ENCODE data around the gene TAOK1.

TAOK1 gene

DNA sequence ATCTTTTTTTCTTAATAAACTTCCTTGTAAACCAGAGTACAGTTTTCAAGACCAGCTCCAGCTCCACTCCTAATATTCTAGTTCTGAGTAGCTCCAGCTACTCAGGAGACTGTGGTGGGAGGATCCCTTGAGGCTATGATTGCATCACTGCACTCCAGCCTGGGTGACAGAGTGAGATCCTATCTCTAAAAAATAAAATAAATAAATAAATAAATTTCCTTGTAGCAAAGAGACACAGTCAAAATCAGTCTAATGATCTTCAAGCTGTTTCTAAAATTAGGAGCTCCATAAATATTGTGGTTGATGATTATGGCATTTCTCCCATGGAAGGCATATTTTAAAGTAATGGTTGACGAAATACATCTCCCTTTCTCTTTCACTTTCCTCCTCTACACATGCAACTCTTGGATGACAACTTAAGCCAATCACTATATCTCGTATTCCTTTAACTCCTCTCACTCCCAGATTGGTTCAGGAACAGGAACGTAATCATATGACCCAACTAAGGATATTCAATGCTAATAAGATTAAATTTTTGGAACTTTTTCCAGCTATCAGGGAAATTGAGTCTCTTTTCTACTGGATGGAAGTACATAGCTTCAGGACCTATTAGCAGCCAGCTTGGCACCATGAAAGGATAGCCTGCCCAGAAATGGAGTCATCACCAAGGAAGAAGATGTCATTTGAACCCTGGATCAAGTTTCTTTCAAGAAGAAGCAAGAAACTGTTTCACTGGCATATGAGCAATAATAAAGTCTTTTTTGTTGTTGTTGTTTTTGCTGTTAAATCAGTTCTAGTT, 42.1 kb upstream of the TAOK1 start:
- Histone ChIP-seq H3K79me2 (ENCODE audit: insufficient read depth, low read length) (no peaks in the 10 kb centered on the region), H2AFZ (ENCODE audit: low read length) (no peak overlapping the region), H3K36me3 (ENCODE audit: insufficient read depth, low read length) (no peaks in the 10 kb centered on the region), H3K27me3 (ENCODE audit: insufficient read depth, low read length, poor library complexity, severe bottlenecking) (no peaks in the 10 kb centered on the region), H3K4me1 (ENCODE audit: insufficient read depth, low read length, poor library complexity, severe bottlenecking) (no peaks in the 10 kb centered on the region), H3K9me3 (ENCODE audit: insufficient read depth, low read depth, low read length) (no peaks in the 10 kb centered on the region), H3K4me2 (ENCODE audit: low read depth, low read length, poor library complexity, severe bottlenecking) (no peak overlapping the region), H3F3A (ENCODE audit: low read depth) (no peaks in the 10 kb centered on the region), H4K20me1 (ENCODE audit: insufficient read depth, low read length, poor library complexity, severe bottlenecking) (no peaks in the 10 kb centered on the region), H3K9me2 (replicated peaks; ENCODE audit: low read depth, low read length) (no peaks in the 10 kb centered on the region), H3K4me3 (ENCODE audit: low read length, poor library complexity, severe bottlenecking) (no peak overlapping the region), H3K9ac (ENCODE audit: low read depth, low read length, poor library complexity, severe bottlenecking) (no peak overlapping the region)
- no peak for TF ChIP-seq EZH2phosphoT487 (IDR thresholded peaks at IDR 0.05; ENCODE audit: borderline replicate concordance)
- TF ChIP-seq, protein P1, sequence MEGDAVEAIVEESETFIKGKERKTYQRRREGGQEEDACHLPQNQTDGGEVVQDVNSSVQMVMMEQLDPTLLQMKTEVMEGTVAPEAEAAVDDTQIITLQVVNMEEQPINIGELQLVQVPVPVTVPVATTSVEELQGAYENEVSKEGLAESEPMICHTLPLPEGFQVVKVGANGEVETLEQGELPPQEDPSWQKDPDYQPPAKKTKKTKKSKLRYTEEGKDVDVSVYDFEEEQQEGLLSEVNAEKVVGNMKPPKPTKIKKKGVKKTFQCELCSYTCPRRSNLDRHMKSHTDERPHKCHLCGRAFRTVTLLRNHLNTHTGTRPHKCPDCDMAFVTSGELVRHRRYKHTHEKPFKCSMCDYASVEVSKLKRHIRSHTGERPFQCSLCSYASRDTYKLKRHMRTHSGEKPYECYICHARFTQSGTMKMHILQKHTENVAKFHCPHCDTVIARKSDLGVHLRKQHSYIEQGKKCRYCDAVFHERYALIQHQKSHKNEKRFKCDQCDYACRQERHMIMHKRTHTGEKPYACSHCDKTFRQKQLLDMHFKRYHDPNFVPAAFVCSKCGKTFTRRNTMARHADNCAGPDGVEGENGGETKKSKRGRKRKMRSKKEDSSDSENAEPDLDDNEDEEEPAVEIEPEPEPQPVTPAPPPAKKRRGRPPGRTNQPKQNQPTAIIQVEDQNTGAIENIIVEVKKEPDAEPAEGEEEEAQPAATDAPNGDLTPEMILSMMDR (conservative IDR thresholded peaks at IDR 0.05; ENCODE audit: low read length): no peak

DNA sequence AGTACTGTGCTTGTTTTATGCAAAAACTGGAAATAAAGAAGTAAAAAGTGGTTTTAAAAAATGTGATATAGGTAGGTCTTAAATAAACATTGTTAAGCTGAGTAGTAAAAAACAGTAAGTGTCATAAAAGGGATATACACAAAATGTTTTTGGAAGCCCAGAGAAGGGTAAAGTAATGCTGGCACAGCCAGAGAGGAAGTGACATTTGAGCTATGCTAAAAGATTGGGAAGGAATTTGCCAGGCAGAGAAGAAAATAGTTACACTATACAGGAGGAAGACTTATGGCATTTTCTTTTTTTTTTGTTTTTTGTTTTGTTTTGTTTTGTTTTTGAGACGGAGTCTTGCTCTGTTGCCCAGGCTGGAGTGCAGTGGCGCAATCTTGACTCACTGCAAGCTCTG, 40.8 kb upstream of the TAOK1 start:
- no peak overlapping the region for H3K4me2 ChIP-seq (ENCODE audit: low read depth, low read length, poor library complexity, severe bottlenecking)
- H3K36me3 ChIP-seq (ENCODE audit: insufficient read depth, low read length): no peaks in the 10 kb centered on the region
- H3K79me2 ChIP-seq (ENCODE audit: insufficient read depth, low read length): no peaks in the 10 kb centered on the region
- H4K20me1 ChIP-seq (ENCODE audit: insufficient read depth, low read length, poor library complexity, severe bottlenecking): no peaks in the 10 kb centered on the region
- no peak overlapping the region for H3K9ac ChIP-seq (ENCODE audit: low read depth, low read length, poor library complexity, severe bottlenecking)
- no peaks in the 10 kb centered on the region for H3K9me2 ChIP-seq (replicated peaks; ENCODE audit: low read depth, low read length)
- no peak overlapping the region for H2AFZ ChIP-seq (ENCODE audit: low read length)
- H3K4me3 ChIP-seq (ENCODE audit: low read length, poor library complexity, severe bottlenecking): no peak overlapping the region
- H3K9me3 ChIP-seq (ENCODE audit: insufficient read depth, low read depth, low read length): no peaks in the 10 kb centered on the region
- TF ChIP-seq EZH2phosphoT487 (IDR thresholded peaks at IDR 0.05; ENCODE audit: borderline replicate concordance): no peak
- TF ChIP-seq, protein P1 (conservative IDR thresholded peaks at IDR 0.05; ENCODE audit: low read length): no peak
- H3K27me3 ChIP-seq (ENCODE audit: insufficient read depth, low read length, poor library complexity, severe bottlenecking): no peaks in the 10 kb centered on the region
- no peaks in the 10 kb centered on the region for H3F3A ChIP-seq (ENCODE audit: low read depth)
- H3K4me1 ChIP-seq (ENCODE audit: insufficient read depth, low read length, poor library complexity, severe bottlenecking): no peaks in the 10 kb centered on the region

DNA sequence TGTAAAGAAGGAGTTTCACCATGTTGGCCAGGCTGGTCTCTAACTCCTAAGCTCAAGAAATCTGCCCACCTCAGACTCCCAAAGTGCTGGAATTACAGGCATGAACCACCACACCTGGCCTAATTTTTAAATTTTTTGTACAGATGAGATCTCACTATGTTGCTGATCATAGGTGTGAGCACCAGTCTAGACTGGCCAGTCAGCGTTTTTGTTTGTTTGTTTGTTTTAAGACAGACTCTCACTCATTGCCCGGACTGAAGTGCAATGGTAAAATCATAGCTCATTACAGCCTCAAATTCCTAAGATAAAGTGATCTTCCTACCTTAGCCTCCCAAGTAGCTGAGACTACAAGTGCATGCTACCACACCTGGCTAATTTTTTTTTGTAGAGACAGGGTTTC, 38.0 kb upstream of the TAOK1 start:
- Histone ChIP-seq H3K9me2 (replicated peaks; ENCODE audit: low read depth, low read length) (no peaks in the 10 kb centered on the region), H3K27me3 (ENCODE audit: insufficient read depth, low read length, poor library complexity, severe bottlenecking) (no peaks in the 10 kb centered on the region), H2AFZ (ENCODE audit: low read length) (no peak overlapping the region), H3F3A (ENCODE audit: low read depth) (no peaks in the 10 kb centered on the region), H4K20me1 (ENCODE audit: insufficient read depth, low read length, poor library complexity, severe bottlenecking) (no peaks in the 10 kb centered on the region), H3K9ac (ENCODE audit: low read depth, low read length, poor library complexity, severe bottlenecking) (no peak overlapping the region), H3K36me3 (ENCODE audit: insufficient read depth, low read length) (no peaks in the 10 kb centered on the region), H3K9me3 (ENCODE audit: insufficient read depth, low read depth, low read length) (no peaks in the 10 kb centered on the region), H3K4me2 (ENCODE audit: low read depth, low read length, poor library complexity, severe bottlenecking) (no peak overlapping the region), H3K79me2 (ENCODE audit: insufficient read depth, low read length) (no peaks in the 10 kb centered on the region), H3K4me1 (ENCODE audit: insufficient read depth, low read length, poor library complexity, severe bottlenecking) (no peaks in the 10 kb centered on the region), H3K4me3 (ENCODE audit: low read length, poor library complexity, severe bottlenecking) (no peak overlapping the region)
- TF ChIP-seq, protein P1 (conservative IDR thresholded peaks at IDR 0.05; ENCODE audit: low read length): no peak
- TF ChIP-seq EZH2phosphoT487 (IDR thresholded peaks at IDR 0.05; ENCODE audit: borderline replicate concordance): no peak
